ENCODE data around the gene FAF1.

GRCh38 chr1:50436489-50436888 lies 523.6 kb downstream of the FAF1 start:
- TF ChIP-seq POLR2AphosphoS5 (IDR thresholded peaks at IDR 0.05) (no peak), POLR2A (IDR thresholded peaks at IDR 0.05) (no peak), EP300 (IDR thresholded peaks at IDR 0.05) (no peak)
